ENCODE measurements around the gene ZNF688. TPM values are rescaled to one million over a fixed set of nuclear protein-coding genes. Genes with fewer than 3 reads are reported as not detected.
A peak's percentile ranks its signal among the peaks of the same experiment; 100 is the strongest.

ZNF688 gene
- total and polyA plus RNA-seq, 2 of the 13 experiments (the other 11 are each of a cell fraction or from before 2014, with no cell fraction given): 2.4 to 5.4 TPM

DNA sequence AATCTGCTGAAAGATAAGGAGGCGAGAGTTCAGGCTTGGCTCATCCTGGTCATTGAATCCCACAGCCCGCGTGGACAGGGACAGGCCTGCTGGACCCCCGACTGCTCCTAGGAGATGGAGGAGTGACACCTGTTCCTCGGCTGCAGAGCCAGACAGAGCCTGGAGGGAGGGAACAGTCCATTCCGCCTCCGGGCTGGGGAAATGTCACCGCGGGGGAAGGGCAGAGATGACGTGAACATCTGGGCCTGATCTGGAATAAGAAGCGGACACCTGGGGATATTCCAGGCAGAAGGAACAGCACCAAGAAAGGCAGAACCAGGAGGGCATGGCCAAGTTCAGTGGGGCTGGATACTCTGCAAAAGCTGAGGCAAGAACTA lies 38.4 kb downstream of the ZNF688 start (continued):
- peak; percentile 94 for TF ChIP-seq ZNF441 (CRISPR knock-in tag; IDR thresholded peaks at IDR 0.05; ENCODE audit: borderline replicate concordance)
- TF ChIP-seq ZBTB33 (CRISPR knock-in tag; IDR thresholded peaks at IDR 0.05): peak; percentile 73
- no peak for TF ChIP-seq NFE2 (CRISPR knock-in tag; IDR thresholded peaks at IDR 0.05)
- peak; percentile 98 for TF ChIP-seq ZBTB38 (CRISPR knock-in tag; IDR thresholded peaks at IDR 0.05)
- TF ChIP-seq ZBTB42 (CRISPR knock-in tag; IDR thresholded peaks at IDR 0.05): 0 out of 2 replicates have a peak, but pooled peaks have one; percentile 78
- TF ChIP-seq ZNF136 (CRISPR knock-in tag; IDR thresholded peaks at IDR 0.05; ENCODE audit: low read depth): no peak

- POLR2A ChIA-PET: interaction anchor here (0.9 to 3.4 kb wide), 3 partner anchors 26 to 103 kb away, joined by 3 to 50 read pairs (median 4); partner anchors contain the start of genes DCTPP1 and ZNF764
- no peak overlapping the region for H3K27ac ChIP-seq (ENCODE audit: extremely low read length, insufficient read depth, low read length)
- no TSS peak for BruUV-seq (replicated peaks)
- TF ChIP-seq, protein P1, sequence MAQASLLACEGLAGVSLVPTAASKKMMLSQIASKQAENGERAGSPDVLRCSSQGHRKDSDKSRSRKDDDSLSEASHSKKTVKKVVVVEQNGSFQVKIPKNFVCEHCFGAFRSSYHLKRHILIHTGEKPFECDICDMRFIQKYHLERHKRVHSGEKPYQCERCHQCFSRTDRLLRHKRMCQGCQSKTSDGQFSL (CRISPR knock-in tag; IDR thresholded peaks at IDR 0.05): no peak
- no peak for TF ChIP-seq ZNF513 (CRISPR knock-in tag; conservative IDR thresholded peaks at IDR 0.05)
- TF ChIP-seq ZNF3 (CRISPR knock-in tag; IDR thresholded peaks at IDR 0.05): no peak
- no peak for TF ChIP-seq ZNF501 (CRISPR knock-in tag; IDR thresholded peaks at IDR 0.05)
- TF ChIP-seq ZNF230 (CRISPR knock-in tag; IDR thresholded peaks at IDR 0.05): no peak
- no peak for TF ChIP-seq TEAD2 (CRISPR knock-in tag; IDR thresholded peaks at IDR 0.05)
- TF ChIP-seq ZNF367 (CRISPR knock-in tag; IDR thresholded peaks at IDR 0.05; ENCODE audit: borderline replicate concordance): no peak
- no peak for TF ChIP-seq ZNF800 (CRISPR knock-in tag; IDR thresholded peaks at IDR 0.05)
Observed at GRCh38 chr16:30532285-30533145, 39.0 kb downstream of the ZNF688 start.

More at GRCh38 chr16:30532285-30533145, 39.0 kb downstream of the ZNF688 start:
- H3K36me3 ChIP-seq (replicated peaks in 1 of 2; ENCODE audit: control insufficient read depth in 1 of 2, insufficient read depth in 2 of 2, low read length in 2 of 2): peaks cover 0 to 1% of the 10 kb centered on the region in 2 experiments; a peak in 1 of 5 replicates
- H4K20me1 ChIP-seq (ENCODE audit: insufficient read depth, low read length): no peaks in the 10 kb centered on the region
- CTCF ChIA-PET (ENCODE audit: low intra/inter-chr PET ratio, low total read pairs): no interaction called here
- peak overlapping the region in 2 of 3 experiments; percentile 81 to 93; a peak in 3 of 6 replicates for H3K4me3 ChIP-seq (replicated peaks in 1 of 3; ENCODE audit: insufficient read depth in 1 of 3, low read depth in 2 of 3, low read length in 3 of 3)
- H2AFZ ChIP-seq (ENCODE audit: low read length): no peak overlapping the region
- ATAC-seq (no peak), FAIRE-seq (no peak), DNase-seq (ENCODE audit: low spot score) (no peak)
- H3K9ac ChIP-seq (ENCODE audit: insufficient read depth, low read depth, low read length): no peak overlapping the region; the same call in 1 of the 2 replicates
- in situ Hi-C loops (cut with HindIII; ENCODE audit: extremely low pct_ligation_motif_present, low pct_unique_long_range_greater_than_20kb) (no loop called here), intact Hi-C loops (cut with micrococcal nuclease; ENCODE audit: unreplicated experiment) (no loop called here)
- peaks cover 67% of the 10 kb centered on the region for H3K4me1 ChIP-seq (ENCODE audit: insufficient read depth, low read length)
- no peaks in the 10 kb centered on the region for H3K9me3 ChIP-seq (ENCODE audit: low read length)
- peak overlapping the region; percentile 95 for H3K4me2 ChIP-seq (ENCODE audit: low read depth, low read length)
- peaks cover 31% of the 10 kb centered on the region for H3K79me2 ChIP-seq (ENCODE audit: insufficient read depth, low read length)
- no peaks in the 10 kb centered on the region; a peak in 1 of 5 replicates for H3K27me3 ChIP-seq (ENCODE audit: control insufficient read depth in 1 of 2, insufficient read depth in 2 of 2, low read length in 2 of 2)
- 97% methylated on average over 44 of the region's 57 CpGs for WGBS (ENCODE audit: low lambda C conversion rate)

Data from HepG2 (cell line).